Testis (tissue), 2 donors: ENCODE measurements around the gene PLPPR4.

ENCODE experiments used
- POLR2A ChIP-seq: fragments of 450-650 bp; IDR thresholded peaks from one replicate; pipeline ENCODE4 v1.6.1; 2017; ENCODE audit warnings: antibody characterized with exemption, mild to moderate bottlenecking, moderate library complexity
- TF ChIP-seq, protein P1 (sequence below), 3 experiments: fragments of 450-650 bp in 2 of 3; fragments of 200-600 bp in 1 of 3; sonication (generic) in 1 of 3; IDR thresholded peaks; one replicate each; pipeline ENCODE4 v1.5.1; 2016 to 2019; ENCODE audit warnings: antibody characterized with exemption in 3 of 3, mild to moderate bottlenecking in 2 of 3, moderate library complexity in 1 of 3

DNA sequence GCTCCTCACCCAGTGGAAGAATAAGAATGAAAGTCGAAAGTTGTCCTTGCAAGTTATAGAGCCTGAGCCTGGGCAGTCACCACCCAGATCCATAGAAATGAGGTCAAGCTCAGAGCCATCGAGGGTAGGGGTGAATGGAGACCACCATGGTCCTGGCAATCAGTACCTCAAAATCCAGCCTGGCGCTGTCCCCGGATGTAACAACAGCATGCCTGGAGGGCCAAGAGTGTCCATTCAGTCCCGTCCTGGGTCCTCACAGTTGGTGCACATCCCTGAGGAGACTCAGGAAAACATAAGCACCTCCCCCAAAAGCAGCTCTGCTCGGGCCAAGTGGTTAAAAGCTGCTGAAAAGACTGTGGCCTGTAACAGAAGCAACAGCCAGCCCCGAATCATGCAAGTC lies 41.8 kb downstream of the PLPPR4 start:
- TF ChIP-seq, protein P1, sequence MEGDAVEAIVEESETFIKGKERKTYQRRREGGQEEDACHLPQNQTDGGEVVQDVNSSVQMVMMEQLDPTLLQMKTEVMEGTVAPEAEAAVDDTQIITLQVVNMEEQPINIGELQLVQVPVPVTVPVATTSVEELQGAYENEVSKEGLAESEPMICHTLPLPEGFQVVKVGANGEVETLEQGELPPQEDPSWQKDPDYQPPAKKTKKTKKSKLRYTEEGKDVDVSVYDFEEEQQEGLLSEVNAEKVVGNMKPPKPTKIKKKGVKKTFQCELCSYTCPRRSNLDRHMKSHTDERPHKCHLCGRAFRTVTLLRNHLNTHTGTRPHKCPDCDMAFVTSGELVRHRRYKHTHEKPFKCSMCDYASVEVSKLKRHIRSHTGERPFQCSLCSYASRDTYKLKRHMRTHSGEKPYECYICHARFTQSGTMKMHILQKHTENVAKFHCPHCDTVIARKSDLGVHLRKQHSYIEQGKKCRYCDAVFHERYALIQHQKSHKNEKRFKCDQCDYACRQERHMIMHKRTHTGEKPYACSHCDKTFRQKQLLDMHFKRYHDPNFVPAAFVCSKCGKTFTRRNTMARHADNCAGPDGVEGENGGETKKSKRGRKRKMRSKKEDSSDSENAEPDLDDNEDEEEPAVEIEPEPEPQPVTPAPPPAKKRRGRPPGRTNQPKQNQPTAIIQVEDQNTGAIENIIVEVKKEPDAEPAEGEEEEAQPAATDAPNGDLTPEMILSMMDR (IDR thresholded peaks at IDR 0.05) = no peak
- no peak for TF ChIP-seq POLR2A
